GM12878 (cell line): ENCODE results near the gene BIRC5. TPM values are rescaled to one million over a fixed set of nuclear protein-coding genes. Genes with fewer than 3 reads are reported as not detected.

Experiments used
- CBFB ChIP-seq: IDR thresholded peaks from 2 replicates; pipeline ENCODE4 v1.6.1; 2016; ENCODE audit warnings: antibody characterized with exemption, low read depth
- CHD4 ChIP-seq: fragments of 200-600 bp; sonication (generic); IDR thresholded peaks from 2 replicates; pipeline ENCODE4 v1.6.1; 2016; ENCODE audit warnings: mild to moderate bottlenecking
- ESRRA ChIP-seq: IDR thresholded peaks from 2 replicates; pipeline ENCODE4 v1.6.1; 2012; ENCODE audit warnings: mild to moderate bottlenecking, low read length, improper control_type of control experiment
- HDAC2 ChIP-seq: fragments of 200-600 bp; sonication (generic); IDR thresholded peaks from 2 replicates; pipeline ENCODE4 v1.6.1; 2017
- MTA3 ChIP-seq: IDR thresholded peaks from 2 replicates; pipeline ENCODE4 v1.6.1; 2012; ENCODE audit warnings: low read length, inconsistent platforms, borderline replicate concordance
- MYB ChIP-seq: fragments of 150-350 bp; IDR thresholded peaks from 2 replicates; pipeline ENCODE4 v1.6.1; 2014; ENCODE audit warnings: mild to moderate bottlenecking, low read depth, low read length, borderline replicate concordance
- NFYA ChIP-seq: IDR thresholded peaks from 2 replicates; pipeline ENCODE4 v1.6.1; 2011; ENCODE audit warnings: low read depth, mild to moderate bottlenecking, low read length, improper control_type of control experiment, borderline replicate concordance
- RBBP5 ChIP-seq: fragments of 200-600 bp; sonication (generic); conservative IDR thresholded peaks from 2 replicates; pipeline ENCODE4 v1.6.1; 2016
- SMC3 ChIP-seq: IDR thresholded peaks from 2 replicates; pipeline ENCODE4 v1.6.1; 2011; ENCODE audit warnings: low read length, improper control_type of control experiment, borderline replicate concordance
- TCF12 ChIP-seq: IDR thresholded peaks from 2 replicates; pipeline ENCODE4 v1.6.1; 2011; ENCODE audit warnings: low read depth, mild to moderate bottlenecking, low read length
- TCF3 ChIP-seq: IDR thresholded peaks from 2 replicates; pipeline ENCODE4 v1.6.1; 2012; ENCODE audit warnings: low read depth, mild to moderate bottlenecking, low read length, borderline replicate concordance; ENCODE audit not compliant: insufficient read depth
- polyA plus RNA-seq, 11 experiments: library from polyadenylated mRNA; depleted of rRNA in 4 of 11; unstranded in 6 of 11; stranded (reverse) in 5 of 11; fragments of >200 nt; fragmentation: Nextera tagmentation in 4 of 11; fragmentation: Illumina TruSeq in 1 of 11; extraction: Ambion mirVana in 4 of 11; extraction: Trizol in 1 of 11; gene quantifications; 1 replicate in 1 of 11; 2 replicates in 10 of 11; pipeline versions ENCODE4 v1.2.1 to v1.2.3, GENCODE V29; 2011 to 2016; ENCODE audit warnings: inconsistent platforms in 2 of 11, missing spikeins in 2 of 11, low read depth in 1 of 11
- total RNA-seq, 4 experiments: library from RNA; depleted of rRNA in 3 of 4; stranded (reverse); fragments of >200 nt in 3 of 4; fragmentation: Illumina TruSeq in 1 of 4; extraction: Trizol in 1 of 4; gene quantifications; 2 replicates each; pipeline versions ENCODE4 v1.2.1 to v1.2.3, GENCODE V29; 2013 to 2021
- TF ChIP-seq, protein P1 (sequence below): fragments of 450-650 bp; IDR thresholded peaks from 2 replicates; pipeline ENCODE4 v1.6.1; 2017; ENCODE audit warnings: mild to moderate bottlenecking
- TF ChIP-seq, protein P2 (sequence below): IDR thresholded peaks from 2 replicates; pipeline ENCODE4 v1.6.1; 2012; ENCODE audit warnings: mild to moderate bottlenecking, low read depth, low read length
- TF ChIP-seq, protein P3 (sequence below): fragments of 150-350 bp; IDR thresholded peaks from 2 replicates; pipeline ENCODE4 v1.6.1; 2014; ENCODE audit warnings: mild to moderate bottlenecking, low read depth, low read length
- TF ChIP-seq, protein P4 (sequence below): fragments of 450-650 bp; IDR thresholded peaks from 2 replicates; pipeline ENCODE4 v1.6.1; 2017; ENCODE audit warnings: mild to moderate bottlenecking, moderate library complexity
- TF ChIP-seq, protein P5 (sequence below): IDR thresholded peaks from 2 replicates; pipeline ENCODE4 v1.6.1; 2012; ENCODE audit warnings: low read length, inconsistent platforms

Gene BIRC5
- total and polyA plus RNA-seq, 10 of the 15 experiments (the other 5 are each of a cell fraction or from before 2014, with no cell fraction given) = 41.0 to 175 (median 90.8) TPM

DNA sequence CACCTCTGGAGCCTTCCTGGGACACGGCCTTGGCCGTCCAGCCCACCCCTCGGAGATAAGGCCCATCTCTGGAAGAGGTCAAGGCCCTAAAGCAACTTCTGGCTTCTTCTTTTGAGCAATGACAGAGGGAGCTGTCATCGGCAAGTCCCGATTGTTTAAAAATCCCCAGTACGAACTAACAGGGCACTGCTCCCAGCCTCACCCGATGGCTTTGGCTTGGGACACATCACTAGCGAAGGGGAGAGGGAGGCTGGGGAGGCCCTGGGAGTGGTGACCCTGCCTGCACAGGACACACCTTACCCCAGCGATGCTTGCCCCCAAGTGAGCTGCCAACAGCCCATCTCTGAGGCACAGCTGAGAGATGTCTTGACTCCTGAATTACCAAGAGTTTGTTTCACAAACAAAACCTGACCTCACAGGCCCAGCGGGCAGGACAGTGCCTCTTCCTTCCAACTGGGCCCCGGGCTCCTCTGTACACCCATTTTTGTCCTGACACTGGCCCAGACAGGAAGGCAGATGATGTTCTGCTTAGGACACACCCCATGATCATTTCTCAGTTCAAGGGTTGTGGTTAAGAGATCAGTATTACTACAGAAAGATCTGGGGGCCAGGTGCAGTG, 40.8 kb upstream of the BIRC5 start (continued):
- TF ChIP-seq, protein P1, sequence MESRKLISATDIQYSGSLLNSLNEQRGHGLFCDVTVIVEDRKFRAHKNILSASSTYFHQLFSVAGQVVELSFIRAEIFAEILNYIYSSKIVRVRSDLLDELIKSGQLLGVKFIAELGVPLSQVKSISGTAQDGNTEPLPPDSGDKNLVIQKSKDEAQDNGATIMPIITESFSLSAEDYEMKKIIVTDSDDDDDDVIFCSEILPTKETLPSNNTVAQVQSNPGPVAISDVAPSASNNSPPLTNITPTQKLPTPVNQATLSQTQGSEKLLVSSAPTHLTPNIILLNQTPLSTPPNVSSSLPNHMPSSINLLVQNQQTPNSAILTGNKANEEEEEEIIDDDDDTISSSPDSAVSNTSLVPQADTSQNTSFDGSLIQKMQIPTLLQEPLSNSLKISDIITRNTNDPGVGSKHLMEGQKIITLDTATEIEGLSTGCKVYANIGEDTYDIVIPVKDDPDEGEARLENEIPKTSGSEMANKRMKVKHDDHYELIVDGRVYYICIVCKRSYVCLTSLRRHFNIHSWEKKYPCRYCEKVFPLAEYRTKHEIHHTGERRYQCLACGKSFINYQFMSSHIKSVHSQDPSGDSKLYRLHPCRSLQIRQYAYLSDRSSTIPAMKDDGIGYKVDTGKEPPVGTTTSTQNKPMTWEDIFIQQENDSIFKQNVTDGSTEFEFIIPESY = no peak
- TF ChIP-seq CBFB = no peak
- no peak for TF ChIP-seq RBBP5
- TF ChIP-seq ESRRA = no peak
- TF ChIP-seq CHD4 = no peak
- TF ChIP-seq, protein P2, sequence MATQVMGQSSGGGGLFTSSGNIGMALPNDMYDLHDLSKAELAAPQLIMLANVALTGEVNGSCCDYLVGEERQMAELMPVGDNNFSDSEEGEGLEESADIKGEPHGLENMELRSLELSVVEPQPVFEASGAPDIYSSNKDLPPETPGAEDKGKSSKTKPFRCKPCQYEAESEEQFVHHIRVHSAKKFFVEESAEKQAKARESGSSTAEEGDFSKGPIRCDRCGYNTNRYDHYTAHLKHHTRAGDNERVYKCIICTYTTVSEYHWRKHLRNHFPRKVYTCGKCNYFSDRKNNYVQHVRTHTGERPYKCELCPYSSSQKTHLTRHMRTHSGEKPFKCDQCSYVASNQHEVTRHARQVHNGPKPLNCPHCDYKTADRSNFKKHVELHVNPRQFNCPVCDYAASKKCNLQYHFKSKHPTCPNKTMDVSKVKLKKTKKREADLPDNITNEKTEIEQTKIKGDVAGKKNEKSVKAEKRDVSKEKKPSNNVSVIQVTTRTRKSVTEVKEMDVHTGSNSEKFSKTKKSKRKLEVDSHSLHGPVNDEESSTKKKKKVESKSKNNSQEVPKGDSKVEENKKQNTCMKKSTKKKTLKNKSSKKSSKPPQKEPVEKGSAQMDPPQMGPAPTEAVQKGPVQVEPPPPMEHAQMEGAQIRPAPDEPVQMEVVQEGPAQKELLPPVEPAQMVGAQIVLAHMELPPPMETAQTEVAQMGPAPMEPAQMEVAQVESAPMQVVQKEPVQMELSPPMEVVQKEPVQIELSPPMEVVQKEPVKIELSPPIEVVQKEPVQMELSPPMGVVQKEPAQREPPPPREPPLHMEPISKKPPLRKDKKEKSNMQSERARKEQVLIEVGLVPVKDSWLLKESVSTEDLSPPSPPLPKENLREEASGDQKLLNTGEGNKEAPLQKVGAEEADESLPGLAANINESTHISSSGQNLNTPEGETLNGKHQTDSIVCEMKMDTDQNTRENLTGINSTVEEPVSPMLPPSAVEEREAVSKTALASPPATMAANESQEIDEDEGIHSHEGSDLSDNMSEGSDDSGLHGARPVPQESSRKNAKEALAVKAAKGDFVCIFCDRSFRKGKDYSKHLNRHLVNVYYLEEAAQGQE = no peak
- no peak for TF ChIP-seq SMC3
- TF ChIP-seq, protein P3, sequence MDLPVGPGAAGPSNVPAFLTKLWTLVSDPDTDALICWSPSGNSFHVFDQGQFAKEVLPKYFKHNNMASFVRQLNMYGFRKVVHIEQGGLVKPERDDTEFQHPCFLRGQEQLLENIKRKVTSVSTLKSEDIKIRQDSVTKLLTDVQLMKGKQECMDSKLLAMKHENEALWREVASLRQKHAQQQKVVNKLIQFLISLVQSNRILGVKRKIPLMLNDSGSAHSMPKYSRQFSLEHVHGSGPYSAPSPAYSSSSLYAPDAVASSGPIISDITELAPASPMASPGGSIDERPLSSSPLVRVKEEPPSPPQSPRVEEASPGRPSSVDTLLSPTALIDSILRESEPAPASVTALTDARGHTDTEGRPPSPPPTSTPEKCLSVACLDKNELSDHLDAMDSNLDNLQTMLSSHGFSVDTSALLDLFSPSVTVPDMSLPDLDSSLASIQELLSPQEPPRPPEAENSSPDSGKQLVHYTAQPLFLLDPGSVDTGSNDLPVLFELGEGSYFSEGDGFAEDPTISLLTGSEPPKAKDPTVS = no peak
- no peak for TF ChIP-seq MTA3
- TF ChIP-seq NFYA = no peak
- no peak for TF ChIP-seq HDAC2
- TF ChIP-seq TCF12 = no peak
- no peak for TF ChIP-seq MYB
- TF ChIP-seq, protein P4, sequence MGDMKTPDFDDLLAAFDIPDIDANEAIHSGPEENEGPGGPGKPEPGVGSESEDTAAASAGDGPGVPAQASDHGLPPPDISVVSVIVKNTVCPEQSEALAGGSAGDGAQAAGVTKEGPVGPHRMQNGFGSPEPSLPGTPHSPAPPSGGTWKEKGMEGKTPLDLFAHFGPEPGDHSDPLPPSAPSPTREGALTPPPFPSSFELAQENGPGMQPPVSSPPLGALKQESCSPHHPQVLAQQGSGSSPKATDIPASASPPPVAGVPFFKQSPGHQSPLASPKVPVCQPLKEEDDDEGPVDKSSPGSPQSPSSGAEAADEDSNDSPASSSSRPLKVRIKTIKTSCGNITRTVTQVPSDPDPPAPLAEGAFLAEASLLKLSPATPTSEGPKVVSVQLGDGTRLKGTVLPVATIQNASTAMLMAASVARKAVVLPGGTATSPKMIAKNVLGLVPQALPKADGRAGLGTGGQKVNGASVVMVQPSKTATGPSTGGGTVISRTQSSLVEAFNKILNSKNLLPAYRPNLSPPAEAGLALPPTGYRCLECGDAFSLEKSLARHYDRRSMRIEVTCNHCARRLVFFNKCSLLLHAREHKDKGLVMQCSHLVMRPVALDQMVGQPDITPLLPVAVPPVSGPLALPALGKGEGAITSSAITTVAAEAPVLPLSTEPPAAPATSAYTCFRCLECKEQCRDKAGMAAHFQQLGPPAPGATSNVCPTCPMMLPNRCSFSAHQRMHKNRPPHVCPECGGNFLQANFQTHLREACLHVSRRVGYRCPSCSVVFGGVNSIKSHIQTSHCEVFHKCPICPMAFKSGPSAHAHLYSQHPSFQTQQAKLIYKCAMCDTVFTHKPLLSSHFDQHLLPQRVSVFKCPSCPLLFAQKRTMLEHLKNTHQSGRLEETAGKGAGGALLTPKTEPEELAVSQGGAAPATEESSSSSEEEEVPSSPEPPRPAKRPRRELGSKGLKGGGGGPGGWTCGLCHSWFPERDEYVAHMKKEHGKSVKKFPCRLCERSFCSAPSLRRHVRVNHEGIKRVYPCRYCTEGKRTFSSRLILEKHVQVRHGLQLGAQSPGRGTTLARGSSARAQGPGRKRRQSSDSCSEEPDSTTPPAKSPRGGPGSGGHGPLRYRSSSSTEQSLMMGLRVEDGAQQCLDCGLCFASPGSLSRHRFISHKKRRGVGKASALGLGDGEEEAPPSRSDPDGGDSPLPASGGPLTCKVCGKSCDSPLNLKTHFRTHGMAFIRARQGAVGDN = peak; percentile 77
- TF ChIP-seq, protein P5, sequence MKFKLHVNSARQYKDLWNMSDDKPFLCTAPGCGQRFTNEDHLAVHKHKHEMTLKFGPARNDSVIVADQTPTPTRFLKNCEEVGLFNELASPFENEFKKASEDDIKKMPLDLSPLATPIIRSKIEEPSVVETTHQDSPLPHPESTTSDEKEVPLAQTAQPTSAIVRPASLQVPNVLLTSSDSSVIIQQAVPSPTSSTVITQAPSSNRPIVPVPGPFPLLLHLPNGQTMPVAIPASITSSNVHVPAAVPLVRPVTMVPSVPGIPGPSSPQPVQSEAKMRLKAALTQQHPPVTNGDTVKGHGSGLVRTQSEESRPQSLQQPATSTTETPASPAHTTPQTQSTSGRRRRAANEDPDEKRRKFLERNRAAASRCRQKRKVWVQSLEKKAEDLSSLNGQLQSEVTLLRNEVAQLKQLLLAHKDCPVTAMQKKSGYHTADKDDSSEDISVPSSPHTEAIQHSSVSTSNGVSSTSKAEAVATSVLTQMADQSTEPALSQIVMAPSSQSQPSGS = peak; percentile 44; the same call in 1 of the 2 replicates
- no peak for TF ChIP-seq TCF3
